Stimulated activated CD4-positive, alpha-beta T cell treated with anti-CD3 and anti-CD28 coated beads, Interleukin-1b, Interleukin-23, amount 100 ng/mL, for 4 hours (primary cell): ENCODE results near the gene TRIM69.
"Not testable (repeated sequence)": the region's sequence is repeated elsewhere in the genome, so short reads cannot be mapped to it uniquely, and the experiment has no call there.

Experiments used
- DNase-seq, 2 donors: peaks; one replicate each; pipeline ENCODE4 v3.0.0-alpha.2; 2020; ENCODE audit warnings: low read depth in 2 of 2

The TRIM69 gene

DNA sequence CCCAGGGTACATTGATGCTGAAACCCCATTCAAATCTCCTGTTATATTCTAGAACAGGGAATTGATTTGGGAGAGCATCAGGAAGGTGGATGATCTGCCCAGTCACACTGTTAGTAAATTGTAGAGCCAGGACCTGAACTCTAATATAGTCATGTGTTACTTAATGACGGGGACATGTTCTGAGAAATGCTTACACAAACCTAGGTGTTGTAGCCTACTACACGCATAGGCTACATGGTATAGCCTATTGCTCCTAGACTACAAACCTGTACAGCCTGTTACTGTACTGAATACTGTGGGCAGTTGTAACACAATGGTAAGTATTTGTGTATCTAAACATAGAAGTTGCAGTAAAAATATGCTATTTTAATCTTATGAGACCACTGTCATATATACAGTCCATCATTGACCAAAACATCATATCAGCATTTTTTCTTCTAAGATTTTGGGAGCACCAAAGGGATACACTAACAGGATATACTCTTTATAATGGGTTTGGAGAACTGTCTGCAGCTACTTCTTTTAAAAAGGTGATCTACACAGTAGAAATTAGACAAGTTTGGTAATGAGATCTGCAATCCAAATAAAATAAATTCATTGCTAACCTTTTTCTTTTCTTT is 19.2 kb upstream of the TRIM69 start:
- DNase-seq: no peak

DNA sequence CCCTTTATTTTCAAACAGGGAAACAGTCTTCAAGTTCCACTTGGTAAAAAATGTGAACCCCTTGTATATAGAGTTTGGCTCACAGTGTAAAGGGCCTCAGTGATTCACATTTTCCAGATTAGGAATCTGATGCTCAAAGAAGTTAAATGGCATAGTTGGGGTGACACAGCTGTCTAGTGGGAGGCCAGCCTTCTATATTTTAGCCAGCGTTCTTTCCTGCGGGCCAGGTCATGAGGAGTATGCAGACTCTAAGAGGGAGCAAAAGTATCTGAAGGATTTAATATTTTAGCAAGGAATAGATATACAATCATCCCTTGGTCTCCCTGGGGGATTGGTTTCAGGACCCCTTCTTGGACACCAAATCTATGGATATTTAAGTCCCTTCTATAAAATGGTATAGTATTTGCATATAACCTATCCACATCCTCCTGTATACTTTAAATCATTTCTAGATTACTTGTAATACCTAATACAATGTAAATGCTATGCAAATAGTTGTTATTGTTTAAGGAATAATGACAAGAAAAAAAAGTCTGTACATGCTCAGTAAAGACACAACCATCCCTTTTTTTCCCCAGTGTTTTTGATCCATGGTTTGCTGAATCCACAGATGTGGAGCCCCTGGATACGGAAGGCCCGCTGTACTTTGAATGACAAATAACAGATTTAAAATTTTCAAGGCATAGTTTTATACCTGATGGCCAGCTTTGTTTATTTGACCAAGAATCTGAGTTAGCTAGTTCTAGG is 18.0 kb upstream of the TRIM69 start:
- no peak for DNase-seq

DNA sequence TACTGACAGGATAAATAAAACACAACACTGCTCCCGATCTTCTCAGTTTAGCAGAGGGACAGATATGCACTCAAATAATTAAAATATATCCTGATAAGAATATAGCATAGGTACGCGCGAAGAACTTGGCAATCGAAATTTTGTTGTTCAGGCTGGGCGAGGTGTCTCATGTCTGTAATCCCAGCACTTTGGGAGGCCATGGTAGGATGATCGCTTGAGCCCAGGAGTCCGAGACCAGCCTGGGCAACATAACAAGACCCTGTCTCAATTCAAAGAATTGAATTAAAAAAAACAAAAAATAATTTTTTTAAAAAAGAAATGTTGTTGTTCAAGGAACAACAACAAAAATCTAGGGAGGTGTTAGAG is 17.4 kb upstream of the TRIM69 start:
- DNase-seq: no peak

DNA sequence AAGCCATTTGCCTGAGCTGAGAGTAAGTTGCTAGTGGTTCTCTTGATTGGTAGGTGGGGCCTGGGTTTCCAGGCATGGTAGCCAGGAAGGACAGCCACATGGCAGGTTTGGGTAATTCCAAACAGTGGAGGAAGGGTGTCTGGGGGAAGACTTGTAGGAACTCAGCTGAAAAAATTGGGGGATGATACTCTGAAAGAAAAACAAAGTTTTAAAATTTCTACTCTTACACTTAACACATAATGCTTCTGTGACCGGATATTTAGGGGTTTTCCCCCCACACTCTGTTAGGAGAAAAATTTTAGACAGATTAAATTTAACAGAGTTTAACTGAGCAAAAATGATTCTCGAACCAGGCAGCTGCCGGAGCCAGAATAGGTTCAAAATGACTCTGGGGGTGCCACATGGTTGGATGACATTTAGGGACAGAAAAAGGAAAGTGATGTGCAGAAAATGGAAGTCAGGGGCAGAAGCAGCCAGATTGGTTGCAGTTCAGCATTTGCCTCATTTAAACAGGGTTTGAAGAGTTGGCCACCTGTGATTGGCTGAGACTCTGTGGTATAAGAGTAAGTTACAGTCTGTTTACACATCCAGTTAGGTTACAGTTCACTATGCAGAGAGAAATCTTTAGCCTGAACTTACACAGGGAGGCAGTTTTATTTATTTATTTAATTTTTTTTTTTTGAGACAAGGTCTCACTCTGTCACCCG is 16.9 kb upstream of the TRIM69 start:
- peak in 1 of 2 donors; percentile 34 for DNase-seq

DNA sequence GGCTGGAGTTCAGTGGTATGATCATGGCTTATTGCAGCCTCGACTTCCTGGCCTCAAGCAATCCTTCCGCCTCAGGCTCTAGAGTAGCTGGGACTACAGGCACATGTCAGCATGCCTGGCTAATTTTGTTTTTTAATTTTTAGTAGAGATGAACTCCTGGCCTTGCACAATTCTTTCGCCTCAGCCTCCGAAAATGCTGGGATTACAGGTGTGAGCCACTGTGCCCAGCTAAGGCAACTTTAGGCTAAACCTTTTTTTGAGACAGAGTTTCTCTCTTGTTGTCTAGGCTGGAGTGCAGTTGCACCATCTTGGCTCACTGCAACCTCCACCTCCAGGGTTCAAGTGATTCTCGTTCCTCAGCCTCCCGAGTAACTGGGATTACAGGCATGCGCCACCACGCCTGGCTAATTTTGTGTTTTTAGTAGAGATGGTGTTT is 16.3 kb upstream of the TRIM69 start:
- DNase-seq: peak in 1 of 2 donors; percentile 14

DNA sequence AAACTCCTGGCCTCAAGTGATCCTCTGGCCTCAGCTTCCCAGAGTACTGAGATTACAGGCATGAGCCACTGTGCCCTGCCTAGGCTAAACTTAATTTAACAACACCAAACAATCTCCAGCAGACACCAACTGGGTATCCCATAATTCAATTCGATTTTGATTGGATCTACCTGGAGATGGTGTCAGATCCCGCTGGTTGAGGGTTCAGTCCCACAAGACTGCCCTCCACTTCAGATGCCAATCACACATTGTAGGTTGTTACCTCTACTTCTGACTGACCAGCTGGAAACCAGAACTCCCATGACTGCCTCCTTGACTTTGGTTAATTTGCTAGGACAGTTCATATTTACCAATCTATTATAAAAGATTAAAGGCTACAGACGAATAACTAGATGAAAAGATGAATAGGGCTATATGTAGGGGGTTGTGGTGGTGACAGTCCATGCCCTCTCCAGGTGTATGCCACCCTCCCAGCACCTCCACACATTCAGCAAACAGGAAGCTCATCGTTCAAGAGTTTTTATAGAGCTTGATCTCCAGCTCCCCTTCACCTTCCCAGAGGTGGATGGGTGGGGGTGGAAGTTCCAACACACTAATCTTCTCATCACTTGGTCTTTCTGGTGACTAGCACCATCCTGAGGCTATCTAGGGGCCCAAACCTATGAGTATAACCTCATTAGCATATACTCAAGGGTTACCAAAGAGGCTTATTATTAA is 15.7 kb upstream of the TRIM69 start:
- DNase-seq: no peak

DNA sequence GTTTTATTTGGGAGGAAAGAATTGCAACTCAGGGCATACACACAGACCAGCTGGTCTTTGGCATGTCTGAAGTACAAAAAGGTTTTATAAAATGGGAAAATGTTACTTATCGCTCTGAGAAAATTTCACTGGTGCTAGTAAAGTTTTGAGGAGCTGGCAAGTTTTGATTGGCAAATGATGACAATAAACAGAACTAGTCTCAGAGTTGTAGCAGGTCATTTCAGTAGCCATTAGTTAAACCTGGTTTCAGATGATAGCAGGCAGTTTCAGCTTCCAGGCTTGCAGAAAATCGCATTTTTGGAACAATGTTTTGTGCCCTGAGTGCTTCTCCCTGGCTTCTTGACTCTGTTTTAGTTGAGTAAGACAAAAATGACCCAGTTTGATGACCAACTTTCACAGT is 14.3 kb upstream of the TRIM69 start:
- no peak for DNase-seq

DNA sequence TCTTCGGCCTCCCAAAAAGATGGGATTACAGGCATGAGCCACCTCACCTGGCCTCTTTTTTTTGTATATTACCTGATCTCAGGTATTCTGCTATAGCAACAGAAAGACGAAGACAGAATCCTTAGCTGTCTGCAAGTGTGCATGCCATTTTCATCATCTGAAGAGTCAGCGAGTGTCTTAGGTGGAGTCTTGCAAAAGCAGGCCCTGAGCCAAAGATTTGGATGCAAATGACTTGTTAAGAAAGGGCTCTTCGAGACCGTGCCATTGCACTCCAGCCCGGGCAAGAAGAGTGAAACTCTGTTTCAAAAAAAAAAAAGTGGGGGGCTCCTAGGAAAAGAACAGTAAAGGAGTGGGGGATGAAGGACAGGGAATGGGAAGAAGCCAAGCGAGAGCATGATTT is 10.2 kb upstream of the TRIM69 start:
- DNase-seq: no peak

DNA sequence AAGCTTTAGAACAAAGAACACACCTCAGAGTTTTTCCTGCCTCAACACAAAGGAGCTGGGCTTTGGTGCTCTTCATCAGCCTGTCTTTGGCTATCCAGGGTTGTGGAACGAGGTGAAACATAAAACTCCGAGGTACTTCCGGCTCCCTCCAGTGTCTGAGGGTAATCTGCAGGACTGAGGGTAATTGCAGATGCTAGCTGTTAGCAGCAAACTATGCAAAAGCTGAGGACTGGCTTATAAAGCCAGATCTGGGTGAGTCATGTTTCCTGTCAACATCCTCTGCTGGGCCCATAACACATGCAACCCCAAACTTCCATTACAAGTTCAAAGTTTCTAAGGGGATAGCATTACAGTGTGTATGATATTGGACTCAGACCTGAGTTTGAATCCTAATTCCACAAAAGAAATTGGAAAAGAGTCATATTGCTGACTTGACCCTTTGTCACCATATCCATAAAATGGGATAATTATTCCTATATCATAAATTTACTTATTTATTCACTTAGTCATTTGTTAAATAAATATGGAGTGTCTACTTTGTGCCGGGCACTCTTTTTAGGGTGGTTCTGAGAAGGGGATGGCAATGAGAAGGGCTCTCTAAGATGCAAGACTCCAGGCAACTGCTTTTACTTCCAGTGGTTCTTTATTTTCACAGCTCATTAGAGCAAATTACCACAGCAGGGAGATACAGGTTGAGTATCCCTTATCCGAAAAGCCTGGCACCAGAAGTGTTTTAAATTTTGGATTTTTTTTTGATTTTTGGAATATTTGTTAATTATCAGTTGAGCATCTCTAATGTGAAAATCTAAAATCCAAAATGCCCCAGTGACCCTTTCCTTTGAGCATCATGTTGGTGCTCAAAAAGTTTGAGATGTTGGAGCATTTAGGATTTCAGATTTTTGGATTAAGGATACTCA is 9.5 kb upstream of the TRIM69 start:
- peak in 1 of 2 donors; percentile 68 for DNase-seq

DNA sequence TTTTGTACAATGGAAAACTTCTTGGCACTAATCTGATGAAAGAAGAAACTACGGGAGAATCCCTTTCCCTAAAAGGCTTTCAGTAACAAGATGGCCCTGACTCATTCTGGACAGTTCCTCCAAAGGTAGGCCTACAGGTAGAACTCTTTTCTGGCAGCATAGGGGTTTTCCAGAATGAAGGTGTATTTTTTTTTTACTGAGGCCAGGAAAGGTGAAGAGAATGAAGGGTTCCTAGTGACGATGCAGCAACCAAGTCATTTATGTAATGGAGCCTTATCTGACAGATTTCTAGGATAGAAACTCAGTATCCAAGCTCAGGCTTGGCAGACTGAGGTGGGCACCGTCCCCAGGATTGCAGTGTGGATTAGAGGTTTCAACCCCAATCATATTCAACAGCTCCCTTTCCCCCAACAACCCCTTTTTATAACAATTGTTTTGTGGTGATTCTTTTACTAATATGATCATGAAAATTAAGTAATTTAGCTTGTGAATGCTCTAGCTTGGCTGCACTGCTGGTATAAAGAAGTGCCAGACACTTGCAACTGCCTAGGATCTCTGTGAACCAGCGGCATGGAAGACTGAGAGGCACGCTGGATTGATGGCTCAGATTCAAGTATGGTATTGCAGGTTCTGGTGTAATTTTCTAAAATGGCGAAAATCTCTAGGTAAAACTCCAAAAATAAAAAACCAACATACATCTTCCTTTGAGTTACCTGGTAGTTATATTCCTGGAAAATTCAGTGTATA is 8.7 kb upstream of the TRIM69 start:
- no peak for DNase-seq

DNA sequence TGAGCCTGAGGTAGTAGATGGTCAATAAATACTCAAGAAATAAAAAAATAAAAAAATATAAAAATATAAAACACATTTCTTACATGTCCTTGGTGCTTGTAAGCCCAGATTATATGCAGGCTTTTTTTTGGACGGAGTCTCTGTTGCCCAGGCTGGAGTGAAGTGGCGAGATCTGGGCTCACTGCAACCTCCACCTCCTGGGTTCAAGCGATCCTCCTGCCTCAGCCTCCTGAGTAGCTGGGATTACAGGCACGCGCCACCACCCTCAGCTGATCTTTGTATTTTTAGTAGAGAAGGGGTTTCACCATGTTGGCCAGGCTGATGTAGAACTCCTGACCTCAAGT is 8.1 kb upstream of the TRIM69 start:
- not testable (repeated sequence) for DNase-seq

DNA sequence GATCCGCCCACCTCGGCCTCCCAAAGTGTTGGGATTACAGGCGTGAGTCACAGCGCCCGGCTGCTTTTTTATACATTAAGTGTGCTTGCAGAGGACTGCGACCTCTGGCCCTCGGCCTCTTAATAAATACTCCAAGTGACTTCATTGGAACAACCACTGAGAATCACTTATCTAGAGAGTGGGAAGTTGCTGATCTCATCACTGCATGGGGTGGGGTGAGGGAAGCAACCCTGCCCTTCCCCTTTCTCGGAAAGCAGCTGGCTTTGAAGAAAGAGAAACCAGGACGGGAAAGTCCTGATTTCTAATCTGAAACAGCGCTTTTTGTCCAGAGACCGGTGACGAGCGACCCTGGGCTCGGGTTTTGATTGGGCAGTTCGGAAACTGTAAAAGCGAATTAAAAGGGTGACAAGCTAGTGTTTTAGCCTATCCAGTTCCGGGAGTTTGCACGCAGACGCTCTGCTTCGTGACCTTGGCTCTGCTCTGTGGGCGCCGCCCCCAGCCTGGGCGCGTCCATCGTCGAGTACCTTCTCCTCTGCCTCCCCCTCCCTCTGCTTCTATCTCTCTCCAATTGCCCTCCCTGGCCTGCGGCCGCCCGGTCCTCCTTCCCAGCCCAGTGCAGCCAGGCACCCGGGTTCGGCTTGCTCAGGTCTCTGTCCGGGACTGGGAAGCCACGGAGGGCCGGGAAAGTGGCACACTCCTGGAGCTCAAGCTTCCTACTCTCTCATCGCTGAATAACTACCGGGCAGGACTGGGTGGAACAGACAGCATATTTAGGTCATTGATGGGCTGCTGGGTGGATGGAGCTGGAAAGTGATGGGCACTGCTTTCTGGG is 7.5 kb upstream of the TRIM69 start:
- DNase-seq: peak; percentile 79 to 96

DNA sequence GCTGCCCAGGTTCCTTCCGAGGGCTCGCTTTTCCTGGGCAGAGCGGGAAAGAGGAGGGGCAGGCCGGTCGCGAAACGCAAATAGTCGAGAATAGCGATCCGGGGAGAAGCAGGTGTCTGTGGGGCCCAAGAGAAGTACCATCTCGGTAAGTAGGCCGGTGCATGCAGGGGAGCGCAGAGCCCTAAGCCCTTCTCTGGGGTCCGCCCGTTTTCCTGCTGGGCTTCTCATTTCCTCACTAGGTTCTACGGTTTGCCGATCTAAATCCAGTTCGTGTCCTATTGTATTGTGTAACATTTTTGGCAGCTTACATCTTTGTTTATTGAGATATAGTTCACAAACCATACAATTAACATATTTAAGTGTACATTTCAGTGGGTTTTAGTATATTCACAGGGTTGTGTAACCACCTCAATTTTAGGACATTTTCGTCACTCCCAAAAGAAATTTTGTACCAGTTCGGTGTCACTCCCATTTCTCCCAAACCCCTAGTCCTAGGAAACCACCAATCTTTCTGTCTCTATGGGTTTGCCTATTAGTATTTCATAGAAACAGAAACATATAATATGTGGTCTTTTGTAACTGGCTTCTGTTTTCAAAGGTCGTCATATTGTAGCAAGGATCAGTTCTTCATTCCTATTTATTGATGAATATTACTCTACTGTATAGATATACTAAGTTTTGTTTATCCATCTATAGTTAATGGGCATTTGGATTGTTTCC is 6.8 kb upstream of the TRIM69 start:
- peak in 1 of 2 donors; percentile 38 for DNase-seq

DNA sequence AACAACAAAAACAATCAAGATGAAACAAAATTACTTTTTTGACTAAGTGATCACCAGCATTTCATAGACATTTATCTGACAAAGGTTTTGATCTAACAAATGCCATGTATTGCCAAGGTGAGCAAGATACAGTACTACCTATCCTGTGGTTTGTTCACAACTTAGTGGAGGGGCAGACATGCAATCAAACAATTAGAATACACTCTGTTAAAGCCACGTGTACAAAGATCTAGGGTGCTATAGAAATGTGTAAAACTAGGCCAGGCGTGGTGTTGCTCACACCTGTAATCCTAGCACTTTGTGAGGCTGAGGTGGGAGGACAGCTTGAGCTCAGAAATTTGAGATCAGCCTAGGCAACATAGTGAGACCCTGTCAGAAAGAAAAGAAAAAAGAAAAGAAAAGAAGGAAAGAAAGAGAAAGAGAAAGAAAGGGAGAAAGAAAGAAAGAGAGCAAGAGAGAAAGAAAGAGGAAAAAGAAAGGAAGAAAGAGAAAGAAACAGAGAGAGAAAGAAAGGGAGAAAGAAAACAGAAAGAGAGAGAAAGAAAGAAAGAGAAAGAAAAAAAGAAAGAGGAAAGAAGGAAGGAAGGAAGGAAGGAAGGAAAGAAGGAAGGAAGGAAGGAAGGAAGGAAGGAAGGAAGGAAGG is 1.4 kb upstream of the TRIM69 start:
- no peak for DNase-seq

DNA sequence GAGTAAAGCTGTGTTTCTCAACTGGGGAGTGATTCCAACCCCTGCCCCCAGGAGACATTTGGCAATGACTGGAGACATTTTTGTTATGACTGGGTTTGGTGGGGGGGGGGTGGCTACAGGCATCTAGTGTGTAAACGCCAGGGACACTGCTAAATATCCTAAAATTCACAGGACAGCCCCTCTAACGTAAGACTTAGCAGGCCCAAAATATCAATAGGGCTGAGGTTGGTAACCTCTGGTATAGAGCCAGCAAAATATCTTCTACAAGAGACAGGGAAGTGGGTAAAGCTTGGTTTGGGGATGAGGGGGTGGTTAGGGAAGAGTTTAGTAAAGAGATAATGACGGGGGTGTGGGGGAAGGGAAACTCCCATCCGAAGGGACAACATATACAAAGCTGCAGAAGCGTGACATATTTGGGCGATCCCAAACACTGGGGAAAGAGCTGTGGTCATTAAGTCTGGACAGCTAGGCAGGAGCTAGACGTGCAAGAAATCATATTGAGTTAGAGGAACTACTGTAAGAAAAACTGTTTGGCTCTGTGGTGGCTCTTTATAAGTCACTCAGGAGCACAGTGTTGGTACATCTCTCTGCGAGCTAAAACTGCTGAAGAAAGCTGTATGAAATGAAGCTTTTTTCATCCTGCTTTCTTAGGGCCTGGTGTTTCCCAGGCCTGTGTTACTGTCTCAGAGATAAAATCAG is 697 bp upstream of the TRIM69 start:
- peak in 1 of 2 donors; percentile 26 for DNase-seq

DNA sequence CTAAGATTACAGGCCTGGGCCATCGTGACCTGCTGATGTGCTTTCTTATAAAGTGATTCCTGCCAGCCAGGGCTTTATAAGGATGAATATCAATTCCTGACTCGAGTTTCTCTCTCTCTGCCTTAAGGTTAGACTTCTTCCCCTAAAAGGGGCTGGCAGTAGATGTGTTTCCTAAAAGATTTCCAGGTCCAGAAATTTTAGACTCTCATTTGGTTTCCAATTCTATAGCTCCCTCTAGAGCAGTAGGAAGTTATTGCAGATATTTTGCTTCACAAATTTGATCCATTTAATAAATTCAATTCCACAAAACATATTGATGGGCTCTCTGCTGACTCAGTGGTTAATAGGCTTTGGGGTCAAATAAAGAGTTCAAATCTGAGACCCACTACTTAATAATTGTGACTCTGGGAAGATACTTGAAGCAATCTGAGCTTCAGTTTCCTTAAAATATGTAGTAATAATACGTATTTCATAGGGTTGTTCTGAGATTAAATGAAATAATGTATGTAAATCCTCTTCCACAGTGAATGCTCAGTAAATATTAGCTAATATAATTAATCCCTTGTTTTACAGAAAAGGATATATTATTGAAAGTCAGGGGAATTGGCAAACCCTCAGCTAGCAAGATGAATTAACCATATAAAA is 2.1 kb downstream of the TRIM69 start:
- no peak for DNase-seq

DNA sequence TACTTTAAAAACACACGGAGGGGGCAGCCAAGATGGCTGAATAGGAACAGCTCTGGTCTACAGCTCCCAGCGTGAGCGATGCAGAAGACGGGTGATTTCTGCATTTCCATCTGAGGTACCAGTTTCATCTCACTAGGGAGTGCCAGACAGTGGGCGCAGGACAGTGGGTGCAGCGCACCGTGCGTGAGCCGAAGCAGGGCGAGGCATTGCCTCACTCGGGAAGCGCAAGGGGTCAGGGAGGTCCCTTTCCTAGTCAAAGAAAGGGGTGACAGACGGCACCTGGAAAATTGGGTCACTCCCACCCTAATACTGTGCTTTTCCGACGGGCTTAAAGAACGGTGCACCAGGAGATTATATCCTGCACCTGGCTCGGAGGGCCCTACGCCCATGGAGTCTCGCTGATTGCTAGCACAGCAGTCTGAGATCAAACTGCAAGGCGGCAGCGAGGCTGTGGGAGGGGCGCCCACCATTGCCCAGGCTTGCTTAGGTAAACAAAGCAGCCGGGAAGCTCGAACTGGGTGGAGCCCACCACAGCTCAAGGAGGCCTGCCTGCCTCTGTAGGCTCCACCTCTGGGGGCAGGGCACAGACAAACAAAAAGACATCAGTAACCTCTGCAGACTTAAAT is 3.0 kb downstream of the TRIM69 start:
- DNase-seq: not testable (repeated sequence)
